CD1c-positive myeloid dendritic cell (primary cell): ENCODE measurements around the gene GIT2.
"Not testable (repeated sequence)": the region's sequence is repeated elsewhere in the genome, so short reads cannot be mapped to it uniquely, and the experiment has no call there.

Experiments used
- DNase-seq: peaks from one replicate; pipeline ENCODE4 v3.0.0-alpha.2; 2016; ENCODE audit errors: extremely low spot score

Gene GIT2

GRCh38 chr12:109946505-109946904, 49.7 kb downstream of the GIT2 start:
- DNase-seq: peak; percentile 38

GRCh38 chr12:109944561-109945359, 51.4 kb downstream of the GIT2 start:
- peak; percentile 6 for DNase-seq

GRCh38 chr12:109943811-109944210, 52.4 kb downstream of the GIT2 start:
- no peak for DNase-seq

GRCh38 chr12:109940339-109940923, 55.7 kb downstream of the GIT2 start:
- DNase-seq: no peak

- no peak for DNase-seq
Measured at GRCh38 chr12:109939504-109939903, 56.7 kb downstream of the GIT2 start.

- no peak for DNase-seq
Measured at GRCh38 chr12:109938947-109939346, 57.2 kb downstream of the GIT2 start.

GRCh38 chr12:109937371-109937770, 58.8 kb downstream of the GIT2 start:
- no peak for DNase-seq

- no peak for DNase-seq
Measured at GRCh38 chr12:109934026-109934425, 62.1 kb downstream of the GIT2 start.

GRCh38 chr12:109932878-109933503, 63.2 kb downstream of the GIT2 start:
- no peak for DNase-seq

GRCh38 chr12:109931143-109931542, 65.0 kb downstream of the GIT2 start:
- no peak for DNase-seq

- DNase-seq: no peak
Measured at GRCh38 chr12:109930028-109930800, 66.0 kb downstream of the GIT2 start.

GRCh38 chr12:109929326-109929725, 66.8 kb downstream of the GIT2 start:
- not testable (repeated sequence) for DNase-seq

GRCh38 chr12:109928058-109928656, 68.0 kb downstream of the GIT2 start:
- DNase-seq: no peak

GRCh38 chr12:109927622-109928021, 68.5 kb downstream of the GIT2 start:
- peak; percentile 43 for DNase-seq

- no peak for DNase-seq
Measured at GRCh38 chr12:109926488-109927210, 69.5 kb downstream of the GIT2 start.

GRCh38 chr12:109926016-109926415, 70.2 kb downstream of the GIT2 start:
- no peak for DNase-seq

- DNase-seq: no peak
Measured at GRCh38 chr12:109925185-109925840, 70.9 kb downstream of the GIT2 start.

- no peak for DNase-seq
Measured at GRCh38 chr12:109923481-109924245, 72.5 kb downstream of the GIT2 start.

- no peak for DNase-seq
Measured at GRCh38 chr12:109923038-109923437, 73.1 kb downstream of the GIT2 start.

GRCh38 chr12:109921982-109922381, 74.2 kb downstream of the GIT2 start:
- no peak for DNase-seq
